NAMALWA (cell line): ENCODE measurements around the gene SHB.
A peak's percentile ranks its signal among the peaks of the same experiment; 100 is the strongest.
"Not testable (repeated sequence)": the region's sequence is repeated elsewhere in the genome, so short reads cannot be mapped to it uniquely, and the experiment has no call there.

Source experiments
- DNase-seq: peaks from one replicate; pipeline ENCODE4 v3.0.0-alpha.2; 2015; ENCODE audit warnings: low spot score

Gene SHB

GRCh38 chr9:38063363-38063707 lies 5.7 kb downstream of the SHB start:
- no peak for DNase-seq

GRCh38 chr9:38062498-38063362 lies 6.3 kb downstream of the SHB start:
- no peak for DNase-seq

- no peak for DNase-seq
Measured at GRCh38 chr9:38062106-38062497, 6.9 kb downstream of the SHB start.

GRCh38 chr9:38061326-38061977 lies 7.6 kb downstream of the SHB start:
- DNase-seq, result no peak

- DNase-seq, result no peak
Measured at GRCh38 chr9:38060681-38061080, 8.3 kb downstream of the SHB start.

GRCh38 chr9:38059233-38059936 lies 9.6 kb downstream of the SHB start:
- no peak for DNase-seq

GRCh38 chr9:38058452-38059232 lies 10.4 kb downstream of the SHB start:
- DNase-seq, result no peak

- peak; percentile 28 for DNase-seq
Measured at GRCh38 chr9:38057416-38058195, 11.4 kb downstream of the SHB start.

- no peak for DNase-seq
Measured at GRCh38 chr9:38054653-38055052, 14.4 kb downstream of the SHB start.

GRCh38 chr9:38053697-38054461 lies 15.1 kb downstream of the SHB start:
- DNase-seq, result no peak

GRCh38 chr9:38051780-38052546 lies 17.1 kb downstream of the SHB start:
- no peak for DNase-seq

GRCh38 chr9:38048316-38048969 lies 20.6 kb downstream of the SHB start:
- no peak for DNase-seq

- no peak for DNase-seq
Measured at GRCh38 chr9:38047301-38048251, 21.5 kb downstream of the SHB start.

- DNase-seq, result no peak
Measured at GRCh38 chr9:38046661-38047300, 22.2 kb downstream of the SHB start.

GRCh38 chr9:38045939-38046338 lies 23.1 kb downstream of the SHB start:
- not testable (repeated sequence) for DNase-seq

- DNase-seq, result no peak
Measured at GRCh38 chr9:38044706-38045105, 24.3 kb downstream of the SHB start.

GRCh38 chr9:38043931-38044623 lies 24.9 kb downstream of the SHB start:
- DNase-seq, result no peak
